Measurements from ENCODE around the gene CPNE4.
"Not testable (repeated sequence)": the region's sequence is repeated elsewhere in the genome, so short reads cannot be mapped to it uniquely, and the experiment has no call there.

CPNE4 gene

DNA sequence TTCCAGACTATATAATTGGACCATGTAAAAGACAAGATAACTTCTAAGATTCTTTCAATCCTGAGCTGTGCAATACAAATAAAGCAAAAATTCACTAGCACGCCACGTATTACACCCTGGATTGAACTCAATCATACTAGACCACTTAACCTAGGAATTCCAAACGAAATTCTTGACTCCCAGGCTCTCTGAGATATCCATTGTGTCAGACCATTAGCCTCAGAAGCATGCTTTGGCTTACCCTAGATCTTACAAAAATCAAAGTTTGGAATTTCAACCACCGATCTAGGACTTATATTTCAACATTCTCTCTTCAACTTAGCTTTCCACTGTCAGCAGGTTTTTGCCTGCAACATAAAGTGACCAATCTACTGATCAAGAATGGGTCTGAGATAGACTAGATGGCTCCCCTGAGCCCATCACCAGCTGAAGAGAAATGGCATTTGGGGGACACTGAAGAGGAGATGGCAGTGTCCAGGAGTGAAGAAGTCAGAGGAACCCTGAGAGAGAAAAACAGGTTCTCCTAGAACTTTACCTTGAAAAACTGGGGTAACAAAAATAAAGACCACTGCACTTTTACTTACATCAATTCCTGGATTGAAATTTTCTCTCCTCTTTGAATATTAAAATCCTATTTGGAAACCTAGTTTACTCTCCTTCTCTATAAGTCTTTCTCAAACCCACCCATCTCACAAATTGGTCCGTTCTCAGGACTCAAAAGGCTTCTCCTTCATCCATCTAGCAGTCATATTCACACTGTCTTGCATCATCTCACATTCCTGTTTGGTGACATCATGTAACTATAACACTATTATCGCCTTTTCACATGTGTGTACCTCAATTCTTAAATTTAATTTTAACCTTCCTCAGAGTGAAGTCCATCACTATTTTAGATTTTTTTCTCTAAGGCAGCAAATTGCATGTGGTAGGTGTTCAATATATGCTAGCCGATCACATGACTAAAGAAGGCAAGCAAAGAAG, 18.5 kb downstream of the CPNE4 start:
- DNase-seq = no peak

DNA sequence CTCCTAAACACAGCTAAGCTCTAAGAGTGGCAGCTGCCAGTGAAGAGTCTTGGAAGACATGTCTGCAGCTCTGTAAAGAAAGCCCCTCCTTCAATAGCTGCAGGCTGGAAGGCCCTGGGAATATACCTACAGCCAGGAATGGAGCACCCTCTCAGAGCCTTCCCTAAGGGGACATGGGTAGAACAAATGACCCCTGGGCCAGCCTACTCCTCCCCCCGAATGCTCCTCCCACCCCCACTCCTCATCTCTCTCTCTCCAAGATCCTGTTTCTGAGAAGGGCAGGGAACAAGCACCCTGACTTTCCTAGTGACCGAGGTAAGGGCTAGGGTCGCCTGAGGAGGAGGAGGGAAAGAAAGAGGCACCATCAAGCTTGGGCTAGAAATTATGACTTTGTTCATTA, 20.7 kb downstream of the CPNE4 start:
- DNase-seq = no peak

DNA sequence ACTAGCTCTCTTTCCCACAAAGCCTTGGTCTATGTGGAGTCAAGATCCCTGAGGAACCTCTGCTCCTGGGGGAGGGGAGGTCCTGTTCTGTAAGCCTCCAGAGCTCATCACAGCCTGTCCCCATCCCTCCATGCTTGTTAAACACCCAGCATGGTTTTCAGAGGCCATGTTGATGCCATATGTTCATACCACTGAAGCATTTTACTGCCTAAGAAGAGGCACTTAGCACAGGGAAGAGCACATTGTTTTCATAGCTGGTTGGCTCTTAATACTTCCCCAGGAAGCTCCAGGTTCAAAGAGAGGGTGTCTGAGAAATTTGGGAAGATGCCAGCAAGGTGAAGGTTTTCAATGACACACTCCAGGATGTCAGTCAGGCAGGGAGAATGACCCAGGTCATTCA, 25.6 kb downstream of the CPNE4 start:
- no peak for DNase-seq

DNA sequence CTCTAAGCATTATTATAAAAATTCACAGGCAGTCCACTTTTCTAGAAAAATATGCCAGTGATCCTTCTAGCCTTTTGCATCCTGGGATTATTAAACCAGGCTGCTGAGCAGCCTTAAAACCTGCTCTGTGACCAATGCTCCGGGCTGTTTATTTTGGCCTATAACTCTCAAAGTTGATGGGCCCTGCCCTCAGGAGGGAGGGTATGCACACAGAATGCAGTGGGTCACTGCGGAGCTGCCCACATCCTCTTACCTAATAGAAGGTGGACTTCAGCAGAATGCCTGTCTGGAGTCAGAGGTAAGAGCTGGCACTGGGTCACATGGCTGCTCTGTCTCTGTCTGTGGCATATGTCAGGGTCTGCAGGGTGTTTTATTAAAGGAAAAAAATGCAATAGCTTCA, 26.0 kb downstream of the CPNE4 start:
- no peak for DNase-seq

DNA sequence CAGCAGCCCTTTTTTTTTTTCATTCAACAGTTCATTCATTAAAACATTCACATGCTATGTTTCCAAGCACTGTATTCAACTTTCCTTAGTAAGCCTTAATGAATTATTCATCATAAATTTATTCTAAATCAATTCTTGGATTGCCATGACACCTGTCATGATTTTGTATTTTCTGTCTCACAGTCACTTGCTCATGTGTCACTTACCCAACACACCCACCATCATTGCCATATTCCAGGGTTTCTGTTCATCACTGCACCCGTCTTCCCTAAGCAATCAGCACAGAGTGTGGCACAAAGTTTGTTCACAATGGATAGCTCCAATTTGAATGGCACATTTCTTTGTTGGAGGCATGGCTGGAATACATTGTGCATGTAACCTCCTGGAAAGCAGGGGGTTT, 27.2 kb downstream of the CPNE4 start:
- no peak for DNase-seq

DNA sequence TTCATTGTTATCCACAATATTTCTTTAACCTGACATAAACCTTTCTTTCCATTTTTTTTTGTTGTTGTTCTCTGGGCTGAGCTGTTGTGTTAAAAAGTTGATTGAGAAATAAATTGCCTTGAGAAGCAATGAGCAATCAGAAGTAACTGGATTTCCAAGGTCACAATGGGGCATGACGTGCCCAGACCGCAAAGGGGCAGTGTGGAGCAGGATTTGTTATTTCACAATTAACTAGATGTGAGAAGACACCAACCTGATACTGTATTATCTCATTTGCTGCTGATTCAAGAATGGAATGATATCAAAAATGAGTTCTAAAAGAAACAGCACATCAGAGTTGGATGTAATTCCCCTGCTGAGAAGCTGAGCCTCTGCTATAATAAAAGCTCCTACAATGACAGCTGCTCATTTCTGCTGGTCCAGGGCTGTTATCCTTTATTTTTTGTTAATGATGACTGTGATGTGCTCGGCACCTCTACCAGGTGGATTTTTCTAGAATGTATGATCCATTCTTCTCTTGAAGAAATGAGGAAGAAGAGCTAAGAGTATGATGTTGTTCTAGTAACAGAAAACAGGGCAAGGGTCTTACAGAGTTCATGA, 28.1 kb downstream of the CPNE4 start:
- peak; percentile 4 for DNase-seq

DNA sequence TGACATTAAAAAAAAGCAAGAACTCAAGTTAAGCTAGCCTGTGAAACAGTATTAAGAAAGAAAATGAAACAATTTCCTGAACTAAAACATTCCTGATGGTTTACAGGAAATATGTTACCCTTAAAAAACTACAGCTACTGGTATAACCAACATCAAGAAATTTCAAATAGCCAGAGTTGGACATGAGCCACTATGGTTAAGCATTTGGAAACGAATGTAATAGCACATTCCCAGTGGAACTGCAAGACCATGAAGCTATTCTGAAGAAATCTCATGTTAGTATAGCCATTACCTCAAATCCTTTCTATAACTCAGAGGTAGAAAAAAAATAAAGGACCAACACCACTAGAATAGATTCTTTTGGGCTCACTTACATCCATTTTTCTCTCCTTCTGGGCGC, 30.2 kb downstream of the CPNE4 start:
- no peak for DNase-seq

DNA sequence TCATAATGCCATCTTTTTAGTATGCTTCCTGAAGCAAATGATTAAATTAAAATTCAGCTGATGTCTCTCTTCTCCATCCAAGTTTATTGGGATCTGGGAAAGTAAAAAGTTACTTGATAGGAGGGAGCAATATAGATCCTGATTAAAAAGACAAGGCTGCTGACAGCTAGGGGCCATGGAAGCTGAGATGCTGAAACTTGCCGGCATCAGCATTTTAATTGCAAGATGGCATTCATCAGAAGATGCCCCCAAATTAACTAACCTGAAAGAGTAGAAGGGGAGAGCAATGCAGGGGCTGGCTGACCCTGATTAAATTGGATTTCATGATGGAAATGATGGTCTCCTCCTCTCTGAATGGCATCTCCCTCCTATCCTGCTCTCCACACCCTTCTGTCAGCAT, 31.1 kb downstream of the CPNE4 start:
- no peak for DNase-seq

DNA sequence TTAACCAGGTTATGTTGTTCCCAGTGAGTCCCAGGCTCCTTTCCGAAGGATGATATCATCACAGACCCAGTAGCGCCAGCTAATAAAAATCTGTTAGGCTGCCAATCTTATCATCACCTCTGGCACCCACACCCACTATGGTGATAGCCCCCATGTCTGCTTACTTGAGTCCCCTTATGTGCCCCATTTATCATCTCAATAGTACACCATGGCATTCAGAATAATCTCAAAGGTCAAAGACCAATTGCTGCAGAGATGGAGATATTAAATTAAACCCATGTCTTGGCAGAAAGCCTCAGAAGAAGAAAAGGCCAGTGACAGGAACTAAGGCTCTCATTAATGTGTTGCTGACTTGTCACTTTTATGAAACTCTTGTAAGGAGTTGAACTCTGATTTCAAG, 32.8 kb downstream of the CPNE4 start:
- DNase-seq = no peak

DNA sequence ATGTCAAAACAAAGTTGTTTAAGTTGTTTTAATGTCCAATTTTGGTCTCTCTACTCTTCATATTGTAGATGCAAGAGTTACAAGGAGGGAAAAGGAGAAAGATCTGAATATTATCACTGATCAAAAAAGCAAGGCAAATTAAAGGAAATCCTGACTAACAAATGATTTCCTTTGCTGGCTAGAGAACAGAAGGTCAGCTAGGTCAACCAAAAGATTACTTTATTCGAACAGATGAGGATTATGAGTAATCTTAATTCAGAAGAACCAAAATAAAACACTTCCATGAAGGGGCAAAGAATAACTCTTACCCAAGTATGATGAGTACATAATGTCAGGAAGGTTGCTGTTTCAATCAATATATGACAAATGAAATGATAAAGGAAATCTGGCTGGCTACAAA, 33.8 kb downstream of the CPNE4 start:
- DNase-seq = no peak

DNA sequence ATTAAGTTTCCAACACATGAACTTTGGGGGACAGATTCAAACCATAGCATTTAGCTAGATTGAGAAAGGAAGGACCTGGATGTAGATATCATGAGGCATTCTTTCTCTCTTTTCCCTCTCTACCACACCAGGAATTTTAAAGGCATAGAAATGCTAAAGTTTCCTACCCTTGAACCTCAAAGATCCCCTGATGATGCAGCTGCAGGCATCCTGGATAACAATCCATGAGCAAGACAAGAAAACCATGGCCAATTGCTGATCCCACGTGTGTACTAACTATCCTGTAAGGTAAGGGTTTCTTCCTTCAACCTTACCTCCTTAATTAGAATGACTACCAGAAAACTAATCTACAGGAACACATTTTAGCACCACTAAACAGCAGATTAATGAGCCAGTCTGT, 36.8 kb downstream of the CPNE4 start:
- DNase-seq = no peak

DNA sequence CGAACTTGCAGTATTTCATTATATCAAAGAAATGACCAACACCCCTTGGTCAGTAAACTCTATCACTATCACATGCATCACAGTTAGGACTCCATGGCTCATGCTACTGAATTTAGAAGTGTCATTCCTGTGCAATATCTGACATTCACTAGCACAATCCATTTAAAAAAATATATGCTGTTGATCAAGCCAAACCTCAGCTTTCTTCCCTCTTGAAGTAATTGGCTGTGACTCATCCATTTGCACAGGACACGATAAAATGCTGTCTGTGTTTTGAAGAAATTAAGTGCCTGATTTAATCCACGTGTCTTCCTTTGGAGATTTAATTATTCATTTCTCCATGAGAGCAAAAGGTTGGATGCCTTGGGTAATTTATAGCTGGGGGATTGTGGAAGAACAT, 38.9 kb downstream of the CPNE4 start:
- DNase-seq = no peak

DNA sequence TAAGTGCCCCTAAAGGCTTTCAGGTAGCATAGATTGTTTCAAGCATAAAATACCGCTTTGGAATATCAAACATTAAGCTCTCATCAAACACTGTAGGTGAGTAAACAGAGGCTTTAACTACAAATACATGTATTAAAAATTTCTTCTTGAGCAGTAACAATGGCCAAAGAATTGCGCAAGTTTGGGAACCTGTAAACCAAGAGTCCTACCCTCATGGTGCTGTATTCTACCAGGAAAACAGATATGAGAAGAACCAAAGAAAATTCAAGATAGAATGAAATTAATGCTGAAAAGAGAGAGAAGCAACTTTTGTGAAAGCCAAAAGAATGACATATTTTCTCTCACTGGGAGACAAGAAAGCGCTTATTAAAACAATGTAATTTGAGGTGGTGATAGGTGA, 45.5 kb downstream of the CPNE4 start:
- DNase-seq = no peak

DNA sequence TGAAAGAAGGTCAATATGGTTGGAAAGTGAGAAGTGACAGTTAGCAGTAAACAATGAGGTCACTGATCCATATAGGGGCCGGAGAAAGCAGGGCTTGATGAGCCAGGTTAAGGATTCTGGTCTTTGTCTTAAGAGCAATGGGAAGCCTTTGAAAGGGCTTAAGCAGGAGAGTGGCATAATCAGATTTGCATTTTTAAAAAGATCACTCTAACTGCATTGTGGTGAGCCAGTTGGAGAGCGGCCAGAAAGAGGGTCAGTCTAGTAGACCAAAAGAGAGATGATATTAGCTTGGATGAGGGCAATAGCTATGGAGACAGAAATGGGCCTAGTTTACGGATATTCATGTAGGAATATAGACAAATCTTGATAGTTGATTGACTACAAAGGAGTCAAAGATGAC, 46.6 kb downstream of the CPNE4 start:
- no peak for DNase-seq

DNA sequence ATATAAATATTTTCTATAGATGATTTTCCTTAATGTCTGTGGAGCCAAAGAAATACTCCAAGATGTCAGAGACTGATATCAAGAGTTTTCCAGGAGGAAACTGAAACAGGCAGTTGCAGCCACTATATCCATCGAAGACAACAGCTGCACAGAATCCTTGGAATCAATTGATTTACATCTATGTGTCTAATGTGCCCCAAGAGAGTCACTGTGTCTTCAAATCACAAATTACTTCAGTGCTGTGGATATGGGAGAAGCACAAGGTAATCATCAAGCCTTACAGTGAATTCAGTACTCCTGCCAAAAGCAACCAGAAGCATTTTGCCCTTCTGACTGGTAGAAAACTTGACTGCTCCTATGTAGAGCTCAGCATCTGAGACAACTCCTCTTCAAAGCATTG, 51.1 kb downstream of the CPNE4 start:
- DNase-seq = no peak

DNA sequence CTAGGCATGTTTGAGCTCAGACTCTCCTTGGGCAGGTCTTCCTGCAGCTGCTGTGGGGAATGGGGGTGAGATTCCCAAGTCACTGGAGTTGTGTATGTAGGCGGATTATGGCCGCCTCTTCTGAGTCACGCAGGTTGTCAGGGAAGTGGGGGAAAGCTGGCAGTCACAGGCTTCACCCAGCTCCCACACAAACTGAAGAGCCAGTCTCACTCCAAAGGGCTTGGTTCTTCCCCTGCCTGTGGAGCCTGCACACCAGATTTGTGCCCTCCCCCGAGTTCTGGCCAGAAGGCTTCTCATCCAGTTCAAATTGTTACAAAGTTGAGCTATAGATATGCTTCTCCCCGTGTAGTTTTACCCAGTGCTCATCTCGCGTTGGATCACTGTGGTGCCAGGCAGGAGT, 53.5 kb downstream of the CPNE4 start:
- DNase-seq = no peak

DNA sequence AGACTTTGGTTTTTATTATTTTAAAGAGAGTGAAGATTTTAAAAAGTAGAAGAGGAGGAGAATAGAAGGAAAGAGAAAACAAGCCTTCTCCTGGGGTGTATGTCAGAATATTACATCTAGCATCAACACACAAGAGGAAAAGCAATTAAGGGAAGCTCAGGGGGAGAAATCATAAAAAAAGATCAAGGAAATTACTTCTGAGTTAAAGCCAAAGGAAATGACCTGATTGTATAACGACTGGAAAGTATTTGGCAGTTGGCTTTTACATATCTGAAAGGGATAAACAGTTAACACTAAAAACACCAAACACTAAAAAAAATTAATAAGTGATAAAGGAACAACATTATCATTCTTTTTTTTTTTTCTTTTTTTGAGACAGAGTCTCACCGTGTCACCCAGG, 58.4 kb downstream of the CPNE4 start:
- DNase-seq = no peak

DNA sequence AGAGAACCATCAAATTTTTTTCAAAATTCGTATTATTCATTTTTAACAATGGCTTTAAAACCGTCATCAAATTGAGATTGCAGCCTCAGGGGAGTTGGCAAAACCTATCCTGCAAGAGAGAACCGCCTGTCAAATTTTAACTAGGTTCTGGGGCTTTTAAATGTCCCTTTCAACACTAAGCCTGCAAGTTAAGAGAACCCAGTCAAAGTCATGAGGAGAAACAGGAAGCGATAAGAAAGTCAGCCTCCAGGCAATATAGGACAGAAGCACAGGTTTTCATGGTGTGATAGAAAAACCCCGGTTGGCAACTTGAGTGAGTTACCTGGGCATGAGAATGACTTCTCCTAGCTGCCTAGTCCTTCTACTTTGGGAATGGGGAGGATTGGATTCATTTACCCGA, 59.8 kb downstream of the CPNE4 start:
- no peak for DNase-seq

DNA sequence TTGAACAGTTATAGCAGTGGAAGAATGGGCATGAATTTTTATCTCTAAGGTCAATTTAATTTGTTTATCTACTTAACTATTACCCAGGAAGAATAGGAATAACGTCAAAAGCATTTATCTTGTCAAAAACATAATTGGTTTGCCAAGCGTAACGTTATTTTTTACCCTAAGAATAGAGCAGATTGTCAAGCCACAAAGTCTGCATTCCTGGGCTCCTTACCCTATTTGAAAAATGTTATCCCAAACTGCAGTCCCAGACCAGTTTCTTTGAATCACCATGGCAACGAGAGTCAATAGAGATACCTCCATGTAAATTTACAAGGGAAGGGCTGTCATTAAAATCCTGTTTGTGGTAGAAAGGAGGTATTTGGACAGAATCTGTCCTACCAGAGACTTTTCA, 61.1 kb downstream of the CPNE4 start:
- no peak for DNase-seq

DNA sequence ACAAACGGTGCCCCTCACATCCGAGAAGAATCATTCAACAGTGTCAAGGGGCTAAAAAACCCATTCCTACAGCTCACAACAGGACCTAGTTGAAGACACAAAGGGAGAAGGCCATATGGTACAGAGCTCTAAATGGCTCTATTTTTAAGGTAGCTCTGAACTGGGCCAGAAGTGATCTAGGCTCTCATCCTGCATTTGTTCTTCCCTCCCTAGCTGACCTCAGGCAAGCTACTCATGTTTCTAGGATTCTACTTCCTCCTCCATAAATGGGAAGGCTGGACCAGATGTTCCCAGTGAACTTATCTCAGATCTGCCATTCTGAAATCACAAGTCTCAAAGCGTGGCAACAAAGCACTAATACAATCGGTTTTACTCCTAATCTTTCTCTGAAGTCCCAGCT, 62.3 kb downstream of the CPNE4 start:
- DNase-seq = no peak

DNA sequence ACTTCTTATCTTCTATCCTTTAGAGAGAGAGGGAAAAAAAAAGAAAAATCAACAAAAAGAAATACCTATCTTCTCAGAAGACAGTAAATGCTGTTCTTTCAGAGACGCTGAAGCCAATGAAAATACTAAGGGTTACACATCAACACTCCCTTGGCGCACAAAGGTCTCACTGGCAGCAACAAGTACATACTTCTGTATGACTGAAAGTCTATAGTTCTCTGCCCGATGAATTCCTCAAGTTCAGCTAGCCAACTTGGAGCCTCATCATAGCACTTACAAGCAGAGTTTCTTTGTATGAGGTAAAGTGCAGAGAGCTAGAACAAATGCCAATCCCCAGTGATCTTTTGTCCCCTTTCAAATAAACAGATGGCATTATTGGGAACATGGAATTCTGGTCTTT, 62.7 kb downstream of the CPNE4 start:
- no peak for DNase-seq

DNA sequence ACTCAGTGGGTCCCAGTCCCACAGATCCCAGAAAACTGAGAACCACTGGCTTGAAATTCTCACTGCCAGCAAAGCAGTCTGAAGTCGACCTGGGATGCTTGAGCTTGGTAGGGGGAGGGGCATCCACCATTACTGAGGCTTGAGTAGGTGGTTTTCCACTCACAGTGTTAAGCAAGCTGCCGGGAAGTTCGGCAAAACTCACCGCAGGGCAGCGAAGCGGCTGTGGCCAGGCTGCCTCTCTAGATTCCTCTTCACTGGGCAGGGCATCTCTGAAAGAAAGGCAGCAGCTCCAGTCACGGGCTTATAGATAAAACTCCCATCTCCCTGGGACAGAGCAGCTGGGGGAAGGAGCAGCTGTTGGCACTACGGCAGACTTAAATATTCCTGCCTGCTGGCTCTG, 71.4 kb downstream of the CPNE4 start:
- not testable (repeated sequence) for DNase-seq

DNA sequence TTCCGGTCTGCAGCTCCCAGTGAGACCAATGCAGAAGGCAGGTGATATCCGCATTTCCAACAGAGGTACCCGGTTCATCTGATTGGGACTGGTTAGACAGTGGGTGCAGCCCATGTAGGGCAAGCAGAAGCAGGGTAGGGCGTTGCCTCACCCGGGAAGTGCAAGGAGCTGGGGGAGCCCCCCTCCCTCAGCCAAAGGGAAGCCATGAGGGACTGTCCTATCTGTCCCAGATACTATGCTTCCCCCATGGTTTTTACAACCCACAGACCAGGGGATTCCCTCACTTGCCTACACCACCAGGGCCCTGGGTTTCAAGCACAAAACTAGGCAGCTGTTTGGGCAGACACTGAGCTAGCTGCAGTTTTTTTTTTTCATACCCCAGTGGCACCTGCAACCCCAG, 71.8 kb downstream of the CPNE4 start:
- DNase-seq = no peak

DNA sequence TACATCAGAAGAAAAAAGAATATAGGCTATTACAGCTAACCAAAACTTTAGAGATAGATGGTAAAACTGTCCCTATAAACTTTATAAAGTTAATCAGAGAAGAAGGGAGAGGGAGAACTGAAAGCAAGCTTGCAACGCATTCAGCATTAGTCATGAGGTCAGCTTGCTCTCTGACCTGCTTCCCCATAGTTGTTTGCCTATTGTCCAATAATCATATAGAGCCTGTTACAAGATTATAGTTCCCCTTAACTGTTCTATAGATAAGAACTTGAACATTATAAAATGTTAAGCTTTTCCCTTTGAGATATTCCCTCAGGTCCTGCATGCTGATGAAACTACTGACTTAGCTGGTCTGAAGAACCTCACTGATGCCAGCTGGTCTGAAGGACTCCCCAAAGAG, 74.5 kb downstream of the CPNE4 start:
- no peak for DNase-seq

DNA sequence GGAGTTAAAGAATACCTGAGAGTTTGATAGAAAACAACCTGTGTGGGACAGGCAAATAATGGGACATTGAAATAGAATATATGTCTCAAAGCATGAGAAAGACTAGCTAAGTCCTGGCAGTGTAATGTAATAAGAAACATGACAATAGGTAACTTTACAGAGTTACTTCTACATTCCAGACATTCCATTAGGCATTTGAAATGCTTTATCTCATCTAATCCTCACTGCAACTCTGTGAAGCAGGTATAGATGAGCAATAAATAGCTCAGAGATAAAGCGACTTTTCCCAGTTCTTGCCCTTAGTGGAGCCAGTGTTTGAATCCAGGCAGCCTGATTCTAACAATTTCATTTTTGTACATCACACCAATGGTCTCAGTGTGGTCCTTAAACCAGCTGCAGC, 76.8 kb downstream of the CPNE4 start:
- DNase-seq = no peak
